Cortex of kidney (tissue), 1 donor: ENCODE results near the gene CDON.

Source experiments
- DNase-seq: peaks from one replicate; lab custom pipeline; 2025; lab: John Stamatoyannopoulos, UW

The CDON gene

GRCh38 chr11:126082251-126083109, 19.8 kb upstream of the CDON start:
- DNase-seq: no peak

DNA sequence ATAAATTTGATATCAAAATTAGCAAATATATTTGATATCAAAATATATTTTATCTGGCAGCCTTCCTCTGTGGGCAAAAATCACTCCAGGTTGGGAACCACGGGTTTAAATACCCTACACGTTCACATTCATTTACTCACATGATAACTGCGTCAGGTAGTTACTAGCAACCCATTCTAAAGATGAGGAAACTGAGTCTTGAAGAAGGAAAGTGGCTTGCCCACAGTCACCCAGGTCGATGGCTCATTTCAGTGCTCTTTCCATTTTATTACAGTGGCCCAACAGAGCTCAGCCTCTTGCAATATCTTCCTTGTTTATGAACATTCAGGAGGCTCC, 19.2 kb upstream of the CDON start:
- DNase-seq: no peak

GRCh38 chr11:126080161-126080941, 17.7 kb upstream of the CDON start:
- DNase-seq: no peak

GRCh38 chr11:126079621-126080124, 17.0 kb upstream of the CDON start:
- DNase-seq: no peak

GRCh38 chr11:126076641-126077040, 14.0 kb upstream of the CDON start:
- DNase-seq: no peak

DNA sequence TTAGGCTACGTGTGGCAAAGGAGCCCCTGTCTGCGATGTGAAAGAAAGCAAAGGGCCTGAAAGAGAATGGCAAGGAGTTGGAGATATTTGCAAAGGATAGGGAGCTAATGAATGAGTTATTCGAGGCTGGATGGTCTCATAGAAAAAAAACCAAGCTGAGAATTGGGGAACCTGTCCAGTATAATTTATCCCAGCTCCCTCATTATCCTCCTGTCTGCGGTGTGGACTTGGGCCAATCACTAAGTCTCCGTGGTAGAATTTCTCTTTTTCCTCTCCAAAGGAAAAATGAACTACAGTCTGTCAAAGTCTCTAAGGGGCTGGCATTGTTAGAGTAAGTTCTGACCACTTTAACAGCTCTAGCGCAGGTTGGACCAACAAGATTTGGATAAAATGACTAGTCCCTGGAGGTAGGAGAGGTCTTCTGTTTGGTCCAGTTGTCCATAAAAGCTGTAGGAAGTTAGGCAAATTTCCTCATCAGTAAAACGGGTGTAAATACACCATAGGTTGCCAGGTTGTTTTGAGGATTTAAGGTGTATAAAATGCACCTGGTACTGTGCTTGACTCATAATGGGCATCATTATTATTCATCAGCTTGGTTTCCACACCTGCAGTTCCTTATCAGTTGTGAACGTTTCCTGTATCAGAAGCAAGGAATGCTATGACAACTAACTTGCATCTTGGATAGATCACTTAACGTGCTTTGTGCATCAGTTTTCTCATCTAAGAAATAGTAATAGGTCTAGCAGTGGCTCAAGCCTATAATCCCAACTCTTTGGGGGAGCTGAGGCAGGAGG, 10.3 kb upstream of the CDON start:
- DNase-seq: no peak

GRCh38 chr11:126072141-126072741, 9.6 kb upstream of the CDON start:
- no peak for DNase-seq

DNA sequence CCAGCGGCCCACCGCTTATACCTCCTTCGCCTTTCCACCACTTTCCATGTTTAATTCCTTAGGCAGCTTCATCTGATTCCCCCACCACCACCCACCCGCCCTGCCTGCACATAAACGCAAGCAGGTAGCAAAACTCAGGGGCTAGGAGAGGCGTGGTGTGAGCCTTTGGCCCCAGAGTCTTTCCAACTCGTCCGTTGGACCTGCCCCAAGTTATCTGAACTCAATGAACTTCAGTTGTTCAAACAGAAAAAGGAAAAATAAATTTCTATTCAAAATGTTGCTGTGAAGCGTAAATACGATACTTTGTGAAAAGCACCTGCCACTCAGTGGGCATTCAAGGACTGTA, 814 bp upstream of the CDON start:
- no peak for DNase-seq

DNA sequence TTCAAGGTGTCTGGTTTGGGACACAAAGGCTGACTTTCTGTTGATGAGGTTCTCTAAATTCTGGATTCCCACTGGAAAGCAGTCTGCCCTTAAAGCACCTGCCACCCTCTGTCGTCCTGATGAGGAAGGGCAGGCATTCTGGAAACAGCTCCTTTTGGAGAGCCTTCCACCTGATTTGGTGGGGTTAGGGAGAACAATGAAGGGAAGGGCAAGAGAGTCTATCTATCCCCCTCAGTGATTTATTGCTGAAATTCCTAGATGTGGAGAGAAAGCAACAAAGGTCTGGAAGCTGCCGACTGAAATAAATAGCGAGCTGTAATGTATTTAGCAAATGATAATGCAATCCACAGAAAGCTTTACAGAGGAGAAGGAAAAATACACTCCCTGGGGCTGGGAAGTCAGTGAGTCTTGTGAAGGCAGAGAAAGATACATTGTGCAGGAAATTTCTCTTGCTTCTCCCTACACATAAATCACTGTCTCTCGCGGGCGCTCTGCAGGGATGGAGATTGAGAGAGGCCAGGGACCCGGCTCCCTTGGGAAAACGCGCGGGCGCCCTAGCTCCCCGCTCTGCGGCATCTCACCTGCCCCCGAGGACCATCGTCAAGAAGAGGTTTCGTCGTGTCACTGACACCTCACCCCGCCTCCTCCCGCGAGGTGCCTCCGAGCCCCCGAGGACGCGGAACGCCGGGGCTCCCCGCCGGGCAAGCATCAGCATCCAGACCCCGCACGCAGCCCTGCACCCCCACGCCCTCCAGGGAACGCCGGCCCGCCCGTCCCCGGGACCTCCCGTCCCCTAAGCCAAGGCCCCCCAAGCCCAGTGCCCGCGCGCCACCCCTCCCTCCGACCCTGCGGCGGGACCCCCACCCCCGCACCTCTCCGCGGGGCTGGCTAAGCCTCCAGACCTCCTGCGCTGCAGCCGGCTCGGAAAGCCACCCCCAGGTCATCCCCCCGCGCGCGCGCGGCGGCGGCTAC, 673 bp downstream of the CDON start:
- no peak for DNase-seq

GRCh38 chr11:126060757-126061171, 1.9 kb downstream of the CDON start:
- DNase-seq: no peak

- no peak for DNase-seq
Measured at GRCh38 chr11:126059238-126059781, 3.4 kb downstream of the CDON start.

- no peak for DNase-seq
Measured at GRCh38 chr11:126058105-126058874, 4.4 kb downstream of the CDON start.

GRCh38 chr11:126054882-126055281, 7.8 kb downstream of the CDON start:
- no peak for DNase-seq

DNA sequence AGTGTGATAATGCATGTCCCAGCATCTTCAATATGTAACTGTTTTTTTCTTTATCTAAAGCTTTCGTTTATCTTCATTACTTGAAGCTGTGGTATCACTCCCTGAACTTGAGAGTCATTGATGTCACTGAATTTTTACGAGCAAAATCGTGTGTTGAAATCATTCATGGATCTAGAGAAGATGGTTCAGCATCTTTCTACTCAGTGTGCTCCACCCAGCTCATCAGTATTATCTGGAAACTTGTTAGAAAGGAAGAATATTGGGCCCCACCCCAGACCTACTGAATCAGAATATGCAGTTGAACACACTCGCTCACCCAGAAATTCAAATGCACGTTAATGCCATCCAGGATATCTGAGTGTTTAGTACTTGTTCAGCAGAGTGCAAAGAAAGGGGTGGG, 8.3 kb downstream of the CDON start:
- no peak for DNase-seq

DNA sequence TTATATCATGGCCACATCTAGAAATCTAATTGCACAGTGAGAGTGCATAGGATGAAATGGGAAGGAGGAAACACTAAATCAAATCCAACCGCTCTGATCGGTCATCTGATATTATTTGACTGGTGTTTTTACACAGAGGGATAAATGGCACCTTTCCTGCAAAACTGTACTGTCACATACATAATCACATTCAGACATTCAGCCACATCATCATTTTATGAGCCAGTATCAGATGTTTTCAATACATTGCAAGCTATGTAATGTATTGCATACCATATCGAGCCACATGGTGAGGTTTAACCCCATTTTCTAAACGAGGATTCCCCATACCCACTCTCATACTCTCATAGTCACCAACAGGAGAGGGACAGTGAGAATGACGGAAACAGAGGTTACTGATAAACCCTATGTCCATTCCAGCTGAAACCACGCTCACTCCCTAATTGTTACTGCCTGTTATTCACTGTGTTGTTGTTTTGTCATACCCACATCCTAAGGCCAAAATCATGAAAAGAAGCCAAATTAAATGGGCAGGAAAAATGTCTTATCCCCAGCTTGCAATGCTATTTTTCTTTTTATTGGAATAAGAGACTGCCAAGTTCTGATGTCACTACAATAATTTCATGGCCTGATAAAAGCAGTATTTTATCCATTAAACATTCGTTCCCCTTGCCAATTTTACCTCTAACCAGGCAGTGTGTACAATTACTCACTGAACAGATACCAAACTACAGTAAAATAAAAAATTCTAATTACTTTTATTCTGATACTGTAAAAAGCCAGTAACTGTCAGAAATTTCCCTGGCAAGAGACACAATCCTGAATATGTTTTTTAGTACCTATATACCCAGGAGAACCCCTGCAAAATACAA, 9.0 kb downstream of the CDON start:
- DNase-seq: no peak

GRCh38 chr11:126051117-126051516, 11.5 kb downstream of the CDON start:
- DNase-seq: no peak

GRCh38 chr11:126049159-126049558, 13.5 kb downstream of the CDON start:
- DNase-seq: no peak

DNA sequence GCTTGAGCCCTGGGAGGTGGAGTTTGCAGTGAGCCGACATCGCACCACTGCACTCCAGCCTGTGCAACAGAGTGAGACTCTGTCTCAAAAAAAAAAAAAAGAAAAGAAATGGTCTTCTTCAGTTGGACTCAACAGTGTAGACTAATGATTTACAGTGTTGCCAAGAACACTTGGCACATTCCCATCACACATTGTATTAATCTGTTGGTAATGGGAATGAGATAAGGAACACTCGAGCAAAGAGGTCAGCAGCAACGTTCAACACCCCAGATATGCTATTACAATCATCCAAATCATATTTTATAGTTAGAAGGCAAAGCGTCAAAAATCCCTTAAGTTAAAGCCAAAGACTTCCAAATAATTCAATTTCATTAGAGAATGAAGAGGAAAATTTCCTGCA, 14.5 kb downstream of the CDON start:
- DNase-seq: no peak
